ENCODE data around the gene IGFBP2.

IGFBP2 gene

DNA sequence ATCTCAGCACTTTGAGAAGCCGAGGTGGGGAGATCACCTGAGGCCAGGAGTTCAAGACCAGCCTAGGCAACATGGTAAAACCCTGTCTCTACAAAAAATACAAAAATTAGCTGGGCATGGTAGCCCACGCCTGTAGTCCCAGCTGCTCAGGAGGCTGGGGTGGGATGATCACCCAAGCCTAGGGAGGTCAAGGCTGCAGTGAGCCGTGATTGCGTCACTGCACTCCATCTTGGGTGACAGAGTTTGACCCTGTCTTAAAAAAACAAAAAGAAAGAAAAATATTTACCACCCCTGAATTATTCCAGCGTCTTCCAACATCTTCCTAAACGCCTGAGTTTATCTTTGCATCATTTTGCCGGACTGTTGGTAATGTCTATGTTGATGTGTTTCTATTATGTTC, 68.3 kb downstream of the IGFBP2 start:
- no peak for DNase-seq (ENCODE audit: low read depth)

DNA sequence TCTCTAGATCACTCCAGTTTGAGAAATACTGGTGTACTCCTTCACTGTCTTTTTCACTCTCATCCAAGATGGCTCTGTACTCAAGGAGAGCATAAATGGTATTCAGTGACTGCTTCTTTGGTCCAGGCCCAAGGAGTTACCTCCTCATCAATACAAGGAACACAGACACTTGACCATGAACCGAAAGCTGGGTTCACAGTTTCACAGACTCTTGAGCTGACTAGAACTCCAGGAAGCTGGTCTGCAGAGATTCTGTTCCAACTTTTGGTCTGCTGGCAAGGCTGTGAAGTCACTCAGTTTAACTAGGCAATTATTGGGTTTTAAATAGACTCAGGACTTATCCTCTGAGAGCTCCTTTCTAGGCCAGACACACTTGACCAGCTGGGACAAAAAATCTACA, 69.5 kb downstream of the IGFBP2 start:
- no peak for DNase-seq (ENCODE audit: low read depth)

DNA sequence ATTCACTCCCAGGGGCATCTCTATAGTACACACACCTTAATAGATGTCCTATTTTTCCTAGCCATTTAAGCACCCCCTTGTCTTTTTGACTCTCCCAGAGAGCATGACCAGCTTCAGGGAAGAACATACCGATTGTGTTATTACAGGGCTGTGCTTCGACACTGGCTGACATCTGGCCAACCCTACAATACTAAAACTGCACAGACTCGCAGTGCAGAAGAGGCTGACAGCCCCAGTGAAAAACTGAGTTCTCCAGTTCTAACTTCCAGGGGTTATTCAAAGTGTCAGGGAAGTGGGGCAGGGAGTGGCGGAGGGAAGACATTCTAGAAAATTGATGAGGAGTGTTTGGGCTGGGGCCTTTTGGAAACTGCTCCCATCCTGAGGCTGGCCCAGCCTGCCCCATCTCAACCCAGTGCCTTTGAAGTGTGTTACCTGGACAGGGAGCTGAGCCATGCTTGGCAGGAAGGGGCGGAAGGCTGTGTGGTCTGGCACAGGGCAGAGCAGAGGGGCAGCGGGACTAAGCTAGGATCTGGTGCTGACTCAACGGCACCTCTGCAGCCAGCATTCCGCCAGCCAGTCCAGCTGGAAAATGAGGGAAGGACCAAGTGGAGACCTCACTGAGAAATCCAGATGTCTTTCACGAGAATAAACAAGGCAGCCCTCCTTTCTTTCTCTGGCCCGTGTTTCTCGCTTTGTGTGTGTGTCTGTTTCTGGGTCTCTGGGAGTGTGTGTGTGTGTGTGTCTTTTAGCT, 77.5 kb downstream of the IGFBP2 start:
- no peak for DNase-seq (ENCODE audit: low read depth)

DNA sequence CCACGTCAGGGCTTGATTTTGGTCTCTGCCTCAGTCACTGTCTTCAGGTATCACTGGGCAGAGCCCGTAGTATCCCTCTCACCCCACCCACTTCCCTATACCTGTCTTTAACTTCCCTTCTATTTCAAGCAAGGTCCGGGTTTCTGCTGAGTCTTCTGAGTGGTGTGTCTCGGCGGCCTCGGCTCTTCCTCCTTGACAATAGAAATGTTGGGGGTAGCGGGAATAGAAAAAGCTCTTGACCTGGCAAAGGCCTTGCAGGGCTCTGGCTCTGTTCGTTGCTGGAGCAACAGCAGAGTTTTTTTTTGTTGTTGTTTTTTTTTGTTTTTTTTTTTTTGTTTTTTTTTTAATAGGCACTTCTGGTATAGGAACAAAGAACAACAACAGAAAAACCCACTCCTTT, 78.1 kb downstream of the IGFBP2 start:
- no peak for DNase-seq (ENCODE audit: low read depth)

DNA sequence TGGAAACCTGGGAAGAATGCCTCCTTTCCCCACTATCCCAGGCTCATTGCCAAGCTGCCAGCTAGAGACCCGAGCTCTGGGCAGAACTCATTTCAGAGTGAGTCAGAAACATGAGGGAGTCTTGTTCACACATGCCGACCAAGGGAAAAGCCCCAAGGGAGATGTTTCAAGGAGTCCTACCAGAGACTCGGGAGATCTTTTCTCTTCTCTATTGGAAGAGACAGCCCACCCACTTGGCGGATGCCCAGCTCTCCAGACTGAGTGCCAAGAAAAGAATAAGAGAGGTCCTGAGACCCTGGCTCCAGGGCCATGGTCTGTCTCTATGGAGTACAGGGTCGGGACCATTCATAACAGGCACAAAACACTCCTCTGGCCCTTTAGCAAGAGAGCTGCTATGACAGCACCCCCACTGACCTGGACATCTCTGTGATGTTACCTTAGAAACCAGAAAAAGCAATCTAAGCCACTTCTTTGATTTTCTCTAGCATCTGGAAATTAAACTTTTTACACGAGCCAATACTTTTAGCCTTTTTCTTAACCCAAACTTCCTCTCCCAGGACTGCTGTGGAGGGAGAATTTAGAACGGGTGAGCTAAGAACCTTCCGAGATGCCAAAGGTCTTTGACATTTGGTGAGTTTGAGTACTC, 80.6 kb downstream of the IGFBP2 start:
- DNase-seq (ENCODE audit: low read depth): no peak
